Stimulated activated CD8-positive, alpha-beta memory T cell treated with anti-CD3 and anti-CD28 coated beads, Interleukin-2, amount 100 ng/mL, for 48 hours (primary cell): Measurements from ENCODE around the gene CDC34.

Source experiments
- DNase-seq, 2 donors: peaks; one replicate each; pipeline ENCODE4 v3.0.0-alpha.2; 2020; ENCODE audit warnings: low read depth in 2 of 2

The CDC34 gene

GRCh38 chr19:588741-589692, 57.5 kb downstream of the CDC34 start:
- DNase-seq: no peak

DNA sequence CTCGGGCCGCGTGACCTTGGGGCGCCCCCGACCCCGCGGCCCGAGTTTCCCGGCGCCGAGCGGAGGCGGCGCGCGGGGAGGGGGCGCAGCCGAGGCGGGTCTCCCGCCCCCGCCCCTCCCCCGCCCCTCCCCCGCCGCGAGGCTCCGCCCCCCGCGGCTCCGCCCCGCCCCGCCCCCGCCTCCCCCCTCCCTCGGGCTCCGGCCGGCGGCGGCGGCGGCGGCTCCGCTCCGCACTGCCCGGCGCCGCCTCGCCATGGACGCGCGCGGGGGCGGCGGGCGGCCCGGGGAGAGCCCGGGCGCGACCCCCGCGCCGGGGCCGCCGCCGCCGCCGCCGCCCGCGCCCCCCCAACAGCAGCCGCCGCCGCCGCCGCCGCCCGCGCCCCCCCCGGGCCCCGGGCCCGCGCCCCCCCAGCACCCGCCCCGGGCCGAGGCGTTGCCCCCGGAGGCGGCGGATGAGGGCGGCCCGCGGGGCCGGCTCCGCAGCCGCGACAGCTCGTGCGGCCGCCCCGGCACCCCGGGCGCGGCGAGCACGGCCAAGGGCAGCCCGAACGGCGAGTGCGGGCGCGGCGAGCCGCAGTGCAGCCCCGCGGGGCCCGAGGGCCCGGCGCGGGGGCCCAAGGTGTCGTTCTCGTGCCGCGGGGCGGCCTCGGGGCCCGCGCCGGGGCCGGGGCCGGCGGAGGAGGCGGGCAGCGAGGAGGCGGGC, 58.3 kb downstream of the CDC34 start, which contains the start of gene HCN2:
Gene HCN2 (plus strand): TSS at position 189 of the 703 bp plus-strand sequence. CDS start 65 bp downstream, at position 254.
- DNase-seq: no peak

DNA sequence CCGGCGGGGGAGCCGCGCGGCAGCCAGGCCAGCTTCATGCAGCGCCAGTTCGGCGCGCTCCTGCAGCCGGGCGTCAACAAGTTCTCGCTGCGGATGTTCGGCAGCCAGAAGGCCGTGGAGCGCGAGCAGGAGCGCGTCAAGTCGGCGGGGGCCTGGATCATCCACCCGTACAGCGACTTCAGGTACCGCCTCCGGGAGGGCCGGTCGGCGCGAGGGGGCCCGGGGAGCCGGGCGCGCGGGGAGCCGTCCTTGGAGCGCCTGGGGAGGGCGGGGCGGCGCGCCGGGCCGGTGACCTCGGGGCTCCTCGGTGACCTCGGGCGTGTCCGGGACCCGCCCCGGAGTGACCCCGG, 58.8 kb downstream of the CDC34 start:
- DNase-seq: no peak

DNA sequence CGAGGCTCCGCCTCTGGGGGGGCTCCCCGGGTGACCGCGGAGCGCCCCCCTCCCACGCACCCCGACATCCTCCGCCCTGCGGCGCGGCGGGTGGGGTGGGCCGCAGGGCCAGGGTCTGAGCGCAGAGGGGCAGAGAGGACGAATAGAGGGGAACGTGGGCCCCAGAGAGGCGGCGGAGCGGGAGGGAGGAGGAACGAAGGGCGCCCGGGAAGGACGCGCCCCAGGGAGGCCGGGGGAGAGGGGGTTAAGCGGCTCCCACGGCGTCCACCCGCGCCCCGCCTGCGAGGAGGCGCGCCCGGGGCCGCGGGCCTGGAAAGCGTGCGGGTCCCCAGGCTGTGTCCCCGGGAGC, 59.2 kb downstream of the CDC34 start:
- no peak for DNase-seq

DNA sequence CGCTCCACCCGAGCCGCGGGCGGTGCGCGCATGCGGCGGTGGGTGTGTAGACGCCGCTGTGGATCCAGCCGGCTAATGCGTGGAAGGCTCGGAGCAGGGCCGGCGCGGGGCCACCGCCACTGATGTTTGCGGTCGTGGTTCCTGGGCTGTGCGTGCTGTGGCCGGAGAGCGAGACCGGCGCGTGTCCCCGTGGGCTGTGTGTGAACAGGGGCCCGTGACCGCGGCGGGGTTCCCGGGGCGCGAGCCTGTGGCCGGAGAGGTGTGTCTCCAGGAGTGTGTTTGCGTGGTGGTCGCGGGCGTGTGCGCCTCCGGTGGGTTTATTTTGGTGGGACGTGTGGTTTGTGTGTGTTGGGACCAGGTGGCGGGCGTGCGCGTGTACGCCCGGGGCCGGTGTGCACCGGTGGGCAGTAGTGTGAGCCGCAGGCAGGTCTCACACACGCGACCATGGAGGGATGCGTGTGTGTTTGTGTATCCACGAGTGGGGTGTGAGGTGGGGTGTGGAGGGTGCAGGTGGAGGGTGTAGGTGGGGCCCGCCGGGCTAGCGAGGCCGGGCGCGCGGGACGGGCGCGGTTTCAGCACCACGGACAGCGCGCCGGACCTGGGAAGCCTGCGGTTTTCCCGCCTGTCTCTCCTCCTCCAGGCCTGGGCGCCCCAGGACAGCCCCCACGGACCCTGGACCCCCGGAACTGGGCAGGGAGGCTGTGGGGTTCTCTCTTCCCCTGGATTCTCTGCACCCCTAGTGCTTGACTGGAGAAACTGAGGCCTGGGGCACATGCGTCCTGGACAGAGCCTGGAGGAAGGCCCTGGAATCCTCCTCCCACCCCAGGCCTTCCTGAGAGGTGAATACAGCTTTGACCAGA, 59.8 kb downstream of the CDC34 start:
- no peak for DNase-seq
